Panc1 (cell line): ENCODE data around the gene PDZD2.

Source experiments
- CTCF ChIP-seq: fragments of 450-650 bp; IDR thresholded peaks from 2 replicates; pipeline ENCODE4 v1.5.1; 2017; ENCODE audit warnings: mild to moderate bottlenecking
- POLR2AphosphoS5 ChIP-seq: IDR thresholded peaks from 2 replicates; pipeline ENCODE4 v1.6.1; 2012; ENCODE audit warnings: mild to moderate bottlenecking, low read depth, low read length, moderate library complexity
- REST ChIP-seq, 2 experiments: IDR thresholded peaks; 2 replicates each; pipeline ENCODE4 v1.6.1; 2011 to 2012; ENCODE audit warnings: low read depth in 2 of 2, control low read depth in 1 of 2, low read length in 1 of 2, mild to moderate bottlenecking in 1 of 2, moderate library complexity in 1 of 2; ENCODE audit not compliant: insufficient read depth in 1 of 2
- SIN3A ChIP-seq: IDR thresholded peaks from 2 replicates; pipeline ENCODE4 v1.6.1; 2012; ENCODE audit warnings: low read depth, mild to moderate bottlenecking, low read length, moderate library complexity, borderline replicate concordance; ENCODE audit not compliant: insufficient read depth
- TCF7L2 ChIP-seq: IDR thresholded peaks from 2 replicates; pipeline ENCODE4 v1.6.1; 2011; ENCODE audit warnings: mild to moderate bottlenecking, low read depth, low read length, inconsistent platforms

- no peak for TF ChIP-seq CTCF
- no peak for TF ChIP-seq POLR2AphosphoS5
- no peak for TF ChIP-seq SIN3A
- TF ChIP-seq REST (IDR thresholded peaks at IDR 0.05; ENCODE audit: insufficient read depth in 1 of 2, low read depth in 2 of 2, low read length in 1 of 2): no peak
- TF ChIP-seq TCF7L2: no peak
Measured at GRCh38 chr5:32069396-32069795, 430.5 kb downstream of the PDZD2 start.
